T-helper 2 cell treated with Interferon-gamma antibody and Interleukin-4, amounts not matched to agents 5 μg/mL and 100 μg/mL, for 36 hours (primary cell): ENCODE measurements around the gene HLTF.
A peak's percentile ranks its signal among the peaks of the same experiment; 100 is the strongest.
"Not testable (repeated sequence)": the region's sequence is repeated elsewhere in the genome, so short reads cannot be mapped to it uniquely, and the experiment has no call there.

Source experiments
- DNase-seq: peaks from one replicate; pipeline ENCODE4 v3.0.0; 2021; ENCODE audit warnings: low spot score
- H3K27ac Mint-ChIP-seq: one replicate; pipeline ENCODE4 v1.8.0; 2021; ENCODE audit warnings: mild to moderate bottlenecking, mixed read lengths
- H3K27me3 Mint-ChIP-seq: one replicate; pipeline ENCODE4 v1.8.0; 2021; ENCODE audit warnings: low read depth, mixed read lengths
- H3K36me3 Mint-ChIP-seq: one replicate; pipeline ENCODE4 v1.8.0; 2021; ENCODE audit warnings: low read depth, mixed read lengths
- H3K4me1 Mint-ChIP-seq: one replicate; pipeline ENCODE4 v1.8.0; 2021; ENCODE audit warnings: low read depth, mixed read lengths
- H3K4me3 Mint-ChIP-seq: one replicate; pipeline ENCODE4 v1.8.0; 2022; ENCODE audit warnings: mild to moderate bottlenecking, moderate library complexity, mixed read lengths
- H3K9me3 Mint-ChIP-seq: one replicate; pipeline ENCODE4 v1.8.0; 2021; ENCODE audit warnings: mixed read lengths

HLTF gene

DNA sequence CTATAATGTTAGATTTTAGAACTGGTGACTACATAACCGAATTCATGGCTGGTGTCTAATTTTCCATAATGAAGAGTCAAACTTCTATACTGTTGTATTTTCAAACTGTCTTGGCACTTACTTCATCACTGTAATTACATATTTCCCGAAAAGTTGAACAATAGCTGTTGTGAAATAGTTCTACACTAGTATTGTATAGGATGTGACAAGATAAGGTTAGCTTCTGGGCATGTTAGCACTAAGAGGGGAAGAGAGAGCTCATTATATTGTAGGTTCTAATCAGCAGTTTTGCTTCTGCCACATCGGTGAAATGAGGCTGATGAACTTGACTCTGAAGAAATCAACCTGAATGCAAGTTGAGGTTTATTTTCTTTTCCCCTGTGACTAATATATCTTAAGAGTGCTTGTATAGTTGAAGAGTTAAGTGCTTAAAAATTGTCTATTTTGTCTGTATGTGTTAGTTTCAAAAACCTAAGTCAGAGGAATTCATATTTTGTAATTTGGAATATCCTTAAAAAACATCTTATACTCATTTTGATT, 86.1 kb downstream of the HLTF start:
- peaks cover 35% of the 10 kb centered on the region for H3K4me1 Mint-ChIP-seq
- no peak for DNase-seq
- no peaks in the 10 kb centered on the region for H3K9me3 Mint-ChIP-seq
- H3K4me3 Mint-ChIP-seq, result no peak overlapping the region
- H3K27ac Mint-ChIP-seq, result no peak overlapping the region
- peaks cover 55% of the 10 kb centered on the region for H3K36me3 Mint-ChIP-seq
- no peaks in the 10 kb centered on the region for H3K27me3 Mint-ChIP-seq

DNA sequence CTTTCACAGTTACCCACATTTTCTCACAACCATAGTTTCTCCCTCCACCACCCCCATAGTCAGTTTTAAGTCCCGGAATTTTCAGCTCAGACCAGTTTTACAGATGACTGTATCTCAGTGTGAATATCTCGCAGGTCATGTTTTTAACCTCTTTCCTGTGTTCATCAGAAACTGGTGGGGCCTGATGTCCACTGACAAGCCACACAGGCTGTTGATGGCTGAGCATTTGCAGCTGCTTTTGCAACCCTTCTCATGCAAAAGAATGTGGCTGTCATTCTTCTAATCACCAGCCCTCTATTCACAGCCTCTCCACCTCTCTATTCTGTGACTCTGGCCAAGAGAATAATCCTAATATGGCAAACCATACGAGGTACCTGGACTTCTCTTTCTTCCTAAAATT, 86.5 kb downstream of the HLTF start:
- Mint-ChIP-seq H3K36me3 (peaks cover 59% of the 10 kb centered on the region), H3K4me1 (peaks cover 35% of the 10 kb centered on the region), H3K4me3 (no peak overlapping the region), H3K27ac (no peak overlapping the region), H3K27me3 (no peaks in the 10 kb centered on the region), H3K9me3 (no peaks in the 10 kb centered on the region)
- DNase-seq, result no peak

GRCh38 chr3:148998715-148999423, 87.5 kb downstream of the HLTF start:
- Mint-ChIP-seq H3K27me3 (no peaks in the 10 kb centered on the region), H3K27ac (peak overlapping the region; percentile 69), H3K36me3 (peaks cover 55% of the 10 kb centered on the region), H3K4me3 (peak overlapping the region; percentile 33), H3K9me3 (no peaks in the 10 kb centered on the region), H3K4me1 (peaks cover 32% of the 10 kb centered on the region)
- no peak for DNase-seq

DNA sequence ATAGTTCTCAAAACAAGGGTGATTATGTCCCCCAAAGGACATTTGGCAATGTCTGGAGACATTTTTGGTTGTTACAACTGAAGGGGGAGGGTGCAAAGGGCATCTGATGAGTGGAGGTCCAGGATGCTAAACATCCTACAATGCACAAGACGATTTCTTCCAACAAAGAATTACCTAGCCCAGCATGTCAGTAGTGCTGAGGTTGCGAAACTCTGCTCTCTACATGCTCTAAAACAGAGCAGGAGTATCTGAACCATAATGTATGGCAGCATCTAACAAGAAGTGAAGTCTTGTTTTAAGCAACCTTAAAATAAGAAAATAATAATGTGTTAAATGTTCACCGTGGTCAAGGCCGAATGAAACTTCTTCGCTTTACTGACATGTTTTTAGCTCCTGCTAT, 88.0 kb downstream of the HLTF start:
- no peak overlapping the region for H3K27ac Mint-ChIP-seq
- peaks cover 31% of the 10 kb centered on the region for H3K4me1 Mint-ChIP-seq
- H3K27me3 Mint-ChIP-seq, result no peaks in the 10 kb centered on the region
- peaks cover 54% of the 10 kb centered on the region for H3K36me3 Mint-ChIP-seq
- no peak for DNase-seq
- no peaks in the 10 kb centered on the region for H3K9me3 Mint-ChIP-seq
- H3K4me3 Mint-ChIP-seq, result no peak overlapping the region

DNA sequence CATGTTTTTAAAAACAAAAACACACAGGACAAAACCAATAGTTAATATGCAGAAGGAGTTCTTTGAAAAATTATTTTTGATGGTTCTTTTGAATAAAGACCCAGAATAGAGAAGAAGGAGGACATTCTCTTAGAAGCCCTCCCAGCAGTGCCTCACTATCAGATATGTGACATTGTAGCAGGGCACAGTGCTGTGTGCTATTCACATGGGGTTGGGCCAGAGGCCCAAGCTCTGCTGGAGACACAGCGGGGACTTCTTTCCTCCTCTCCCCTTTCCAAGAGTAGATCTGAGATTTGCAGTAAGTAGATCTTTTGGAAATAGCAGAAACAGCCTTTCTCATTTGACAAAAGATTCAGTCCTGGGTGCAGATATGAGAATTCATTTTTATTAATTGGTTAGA, 88.7 kb downstream of the HLTF start:
- no peak overlapping the region for H3K27ac Mint-ChIP-seq
- peaks cover 33% of the 10 kb centered on the region for H3K4me1 Mint-ChIP-seq
- DNase-seq, result no peak
- peaks cover 54% of the 10 kb centered on the region for H3K36me3 Mint-ChIP-seq
- H3K4me3 Mint-ChIP-seq, result no peak overlapping the region
- H3K27me3 Mint-ChIP-seq, result no peaks in the 10 kb centered on the region
- no peaks in the 10 kb centered on the region for H3K9me3 Mint-ChIP-seq

DNA sequence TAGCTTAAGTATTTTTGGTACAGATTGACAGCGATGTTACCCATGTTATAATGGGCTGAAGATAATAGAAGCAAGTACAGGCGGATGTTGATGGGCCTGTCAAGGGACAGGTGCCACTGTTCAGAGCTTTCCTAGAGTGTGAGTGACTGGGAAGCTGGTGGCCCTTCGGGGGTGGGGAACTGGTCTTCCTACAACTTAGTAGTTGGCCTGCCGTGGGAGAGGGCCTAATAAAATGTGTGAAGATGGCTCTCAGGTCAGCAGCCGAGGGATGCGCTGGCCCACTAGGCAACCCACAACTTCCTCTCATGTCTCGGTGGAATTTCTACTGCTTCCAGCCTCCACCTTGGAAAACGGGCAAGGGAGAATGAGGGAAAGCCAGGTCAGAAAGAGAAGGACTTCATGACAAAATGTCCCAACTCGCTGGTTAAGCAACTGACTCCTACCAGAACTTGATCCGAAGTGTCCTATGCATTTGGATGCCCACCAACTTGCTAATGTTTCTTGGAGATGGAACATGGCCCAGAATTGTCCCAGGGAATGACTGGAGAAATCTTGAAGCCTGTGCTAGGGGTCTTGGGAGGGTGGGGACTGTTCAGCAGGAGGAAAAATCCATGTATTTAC, 93.6 kb downstream of the HLTF start:
- Mint-ChIP-seq H3K4me1 (peaks cover 21% of the 10 kb centered on the region), H3K9me3 (no peaks in the 10 kb centered on the region), H3K27ac (peak overlapping the region; percentile 68)

GRCh38 chr3:148992027-148992634, 94.2 kb downstream of the HLTF start:
- Mint-ChIP-seq H3K36me3 (peaks cover 23% of the 10 kb centered on the region), H3K9me3 (no peaks in the 10 kb centered on the region), H3K4me3 (peak overlapping the region; percentile 79), H3K4me1 (peaks cover 20% of the 10 kb centered on the region), H3K27ac (peak overlapping the region; percentile 76), H3K27me3 (no peaks in the 10 kb centered on the region)
- peak; percentile 27 for DNase-seq

More for the DNA sequence above, 93.6 kb downstream of the HLTF start:
- Mint-ChIP-seq H3K4me3 (peak overlapping the region; percentile 79), H3K27me3 (no peaks in the 10 kb centered on the region), H3K36me3 (peaks cover 24% of the 10 kb centered on the region)
- DNase-seq, result no peak

DNA sequence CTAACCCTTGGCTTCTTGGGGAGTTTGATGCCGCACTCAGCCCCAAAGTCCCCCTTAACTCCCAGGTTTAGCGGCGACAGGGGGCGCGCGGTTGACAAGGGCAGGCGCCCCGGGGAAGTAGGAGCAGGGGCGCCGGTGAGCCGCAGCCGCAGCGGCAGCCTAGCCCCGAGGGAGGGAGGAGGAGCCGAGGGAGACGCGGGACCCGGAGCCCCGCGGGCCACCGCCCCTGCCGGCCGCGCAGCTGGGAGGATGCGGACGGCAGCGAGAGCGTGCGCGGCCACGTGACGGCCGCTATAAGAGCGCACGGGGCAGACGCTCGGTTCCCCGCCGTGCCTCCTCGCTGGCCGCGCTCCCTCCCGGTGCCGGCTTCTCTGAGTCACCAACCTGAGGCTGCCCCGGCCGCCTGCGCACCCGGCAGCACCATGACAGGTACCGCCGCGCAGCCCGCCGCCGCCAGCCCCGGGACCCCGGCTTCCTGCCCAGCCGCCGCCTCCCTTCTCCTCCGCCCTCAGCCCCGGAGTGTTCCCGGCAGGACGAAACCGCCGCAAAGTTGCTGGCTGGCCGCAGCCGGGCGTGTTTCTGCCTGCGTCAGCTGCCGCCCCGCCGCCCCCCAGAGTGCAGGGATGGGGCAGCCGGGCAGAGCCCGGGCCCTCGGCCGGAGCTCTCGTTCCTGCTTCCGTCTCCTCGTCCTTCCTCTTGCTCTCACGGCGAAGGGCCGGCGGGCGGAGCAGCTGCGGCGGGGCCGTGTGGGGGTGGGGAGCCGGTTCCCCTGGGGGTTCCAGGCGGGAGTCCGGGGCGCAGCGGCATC, 94.9 kb downstream of the HLTF start, which contains the start of gene GYG1:
Gene GYG1, plus strand, starts transcription at position 322 of the 808 bp plus-strand sequence. Its CDS starts 101 bp downstream, at position 423.
- no peaks in the 10 kb centered on the region for H3K9me3 Mint-ChIP-seq
- H3K27me3 Mint-ChIP-seq, result no peaks in the 10 kb centered on the region
- peak within 1 kb of the TSS; percentile 83 for H3K4me3 Mint-ChIP-seq
- peaks cover 18% of the 10 kb centered on the region for H3K4me1 Mint-ChIP-seq
- peak within 1 kb of the TSS; percentile 83 for H3K27ac Mint-ChIP-seq
- peaks cover 17% of the 10 kb centered on the region for H3K36me3 Mint-ChIP-seq
- peak; percentile 82 for DNase-seq

DNA sequence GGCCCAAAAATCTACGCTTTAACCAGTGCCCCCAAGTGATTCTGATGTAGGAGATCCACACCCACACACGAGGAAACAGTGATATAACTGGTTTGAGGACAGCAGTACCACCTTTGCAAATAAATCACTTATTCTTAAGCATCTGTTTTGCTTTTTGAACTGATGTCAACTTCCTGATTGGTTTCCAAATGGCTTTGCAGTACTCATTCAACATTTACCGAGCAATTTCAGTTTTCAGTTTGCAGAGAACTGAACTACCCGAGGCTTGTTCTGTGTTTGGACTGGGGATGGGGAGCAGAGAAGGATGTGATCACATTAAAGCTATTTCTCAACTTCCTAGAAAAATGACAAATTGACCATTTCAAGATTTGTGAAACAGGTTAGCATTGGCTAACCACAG, 96.1 kb downstream of the HLTF start:
- Mint-ChIP-seq H3K36me3 (peaks cover 5% of the 10 kb centered on the region), H3K4me3 (peak overlapping the region; percentile 83), H3K27ac (peak overlapping the region; percentile 83), H3K9me3 (no peaks in the 10 kb centered on the region), H3K4me1 (peaks cover 18% of the 10 kb centered on the region), H3K27me3 (no peaks in the 10 kb centered on the region)
- DNase-seq, result no peak

GRCh38 chr3:148987551-148987950, 98.8 kb downstream of the HLTF start:
- H3K4me3 Mint-ChIP-seq, H3K9me3 Mint-ChIP-seq, H3K27ac Mint-ChIP-seq, DNase-seq, H3K36me3 Mint-ChIP-seq: not testable (repeated sequence)
- peaks cover 13% of the 10 kb centered on the region for H3K27me3 Mint-ChIP-seq
- H3K4me1 Mint-ChIP-seq, result peaks cover 13% of the 10 kb centered on the region

DNA sequence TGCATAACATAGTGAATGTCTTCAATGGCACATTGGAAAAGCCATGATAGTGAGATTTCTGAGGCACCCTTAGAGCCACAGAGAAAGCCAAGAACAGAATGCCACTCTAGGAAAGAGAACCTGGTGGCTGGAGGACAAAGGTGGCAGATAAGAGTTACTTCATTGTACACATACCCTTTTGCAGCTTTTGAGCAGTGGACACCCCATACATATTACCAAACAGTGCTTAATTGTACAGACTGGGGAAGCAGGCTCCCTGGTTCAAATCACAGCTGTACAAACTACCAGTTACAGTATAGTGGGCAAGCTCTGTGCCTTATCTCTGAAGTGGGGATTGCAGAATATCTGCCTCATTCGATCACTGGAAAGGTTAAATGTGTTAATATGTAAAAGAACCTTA, 105.1 kb downstream of the HLTF start:
- H3K4me1 Mint-ChIP-seq, result no peaks in the 10 kb centered on the region
- DNase-seq, result no peak
- H3K9me3 Mint-ChIP-seq, result no peaks in the 10 kb centered on the region
- peaks cover 35% of the 10 kb centered on the region for H3K27me3 Mint-ChIP-seq
- no peak overlapping the region for H3K27ac Mint-ChIP-seq
- H3K4me3 Mint-ChIP-seq, result no peak overlapping the region
- H3K36me3 Mint-ChIP-seq, result no peaks in the 10 kb centered on the region
